ENCODE measurements around the gene RORC. TPM values are rescaled to one million over a fixed set of nuclear protein-coding genes. Genes with fewer than 3 reads are reported as not detected.
A peak's percentile ranks its signal among the peaks of the same experiment; 100 is the strongest.
"Not testable (repeated sequence)": the region's sequence is repeated elsewhere in the genome, so short reads cannot be mapped to it uniquely, and the experiment has no call there.

Gene RORC
- total and polyA plus RNA-seq, 12 donors: 0.06 to 15.1 (median 2.9) TPM

DNA sequence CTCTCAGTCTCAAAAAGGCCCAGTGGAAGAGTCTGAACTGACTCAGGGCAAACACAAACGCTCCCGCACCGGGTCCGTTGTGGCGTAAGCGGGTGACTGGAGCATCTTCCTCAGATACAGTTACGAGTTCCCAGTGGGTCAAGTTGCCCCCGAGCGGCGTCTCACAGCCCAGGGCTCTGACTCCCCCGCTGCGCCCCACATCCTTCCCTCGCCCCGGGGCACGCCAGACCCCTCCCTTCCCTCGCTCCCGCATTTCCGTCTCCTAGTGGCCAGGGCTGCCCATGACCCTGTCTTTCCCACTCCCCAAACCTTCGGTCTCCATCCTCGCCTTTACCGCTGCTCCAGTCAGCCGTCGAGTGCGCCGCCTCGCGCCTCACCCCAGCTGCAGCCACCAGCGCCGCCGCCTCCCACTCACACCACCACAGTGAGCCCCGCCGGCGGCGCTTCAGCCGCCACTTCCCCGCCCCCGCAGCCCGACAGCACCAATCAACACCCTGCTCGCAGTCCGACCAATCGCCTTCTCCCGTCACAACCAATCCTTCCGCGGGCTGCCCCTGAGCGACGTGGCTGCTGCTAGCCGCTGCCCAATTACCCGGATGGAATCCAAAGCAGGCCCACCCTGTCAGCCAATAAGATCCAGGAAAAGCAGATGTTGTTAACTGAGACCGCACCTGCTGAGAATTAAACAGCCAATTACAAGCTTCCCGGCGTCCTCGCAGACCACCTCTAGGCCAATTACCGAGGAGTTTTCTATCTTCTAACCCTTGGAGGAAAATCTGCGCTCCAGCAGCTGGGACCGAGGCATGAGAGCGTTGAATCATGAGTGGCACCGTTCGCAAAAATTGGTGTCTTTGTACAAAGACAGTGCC, 41.3 kb downstream of the RORC start, which contains the start of gene TDRKH:
TSS of gene TDRKH (minus strand) at position 430 of the 869 bp plus-strand sequence. CDS start 7,478 bp downstream, outside the sequence.
- intact Hi-C loops (cut with DNase I): no loop called here
- Histone ChIP-seq H3K9me3 (replicated peaks in 1 of 3) (no peaks in the 10 kb centered on the region), H3K27ac (peak within 1 kb of the TSS in 3 of 5 donors; percentile 39 to 50 (median 46)), H3K4me3 (peak within 1 kb of the TSS in 3 of 4 donors; percentile 45 to 64 (median 60)), H3K27me3 (no peaks in the 10 kb centered on the region), H3K36me3 (replicated peaks in 1 of 2) (no peaks in the 10 kb centered on the region), H3K4me1 (replicated peaks in 1 of 2) (no peaks in the 10 kb centered on the region)
- TF ChIP-seq POLR2A (IDR thresholded peaks at IDR 0.05) (peak; percentile 12 to 77), CTCF (IDR thresholded peaks at IDR 0.05) (peak in 4 of 6 experiments; percentile 11 to 44 (median 36))
- 0 to 1% (median 1%) methylated on average over 35 to 58 of the region's 58 CpGs for WGBS, 4 donors
- peak; percentile 98 to 100 (median 99) for DNase-seq

- no peaks in the 10 kb centered on the region for H3K4me1 ChIP-seq (replicated peaks in 1 of 2)
- TF ChIP-seq POLR2A (IDR thresholded peaks at IDR 0.05): no peak
- TF ChIP-seq CTCF (IDR thresholded peaks at IDR 0.05): no peak
- WGBS, 4 donors: 82 to 97% (median 85%) methylated on average over 3 of the region's 3 CpGs
- no peak for DNase-seq
- H3K4me3 ChIP-seq: no peak overlapping the region
- intact Hi-C loops (cut with DNase I): no loop called here
- H3K27me3 ChIP-seq: no peaks in the 10 kb centered on the region
- H3K36me3 ChIP-seq (replicated peaks in 1 of 2): no peaks in the 10 kb centered on the region
- no peak overlapping the region for H3K27ac ChIP-seq
- no peaks in the 10 kb centered on the region for H3K9me3 ChIP-seq (replicated peaks in 1 of 3)
These were observed 43.9 kb downstream of the RORC start for GRCh38 chr1:151787689-151788088.

GRCh38 chr1:151783796-151784195, 47.8 kb downstream of the RORC start:
- Histone ChIP-seq H3K36me3 (replicated peaks in 1 of 2) (peaks cover 0 to under 1% of the 10 kb centered on the region in 2 donors), H3K27me3 (no peaks in the 10 kb centered on the region), H3K9me3 (replicated peaks in 1 of 3) (no peaks in the 10 kb centered on the region), H3K4me3 (no peak overlapping the region), H3K4me1 (replicated peaks in 1 of 2) (no peaks in the 10 kb centered on the region), H3K27ac (peak overlapping the region in 2 of 5 donors; percentile 33 to 60)
- intact Hi-C loops (cut with DNase I): no loop called here
- TF ChIP-seq CTCF (IDR thresholded peaks at IDR 0.05): no peak
- WGBS, 4 donors: 70 to 83% (median 74%) methylated on average over 2 of the region's 2 CpGs
- DNase-seq: no peak

DNA sequence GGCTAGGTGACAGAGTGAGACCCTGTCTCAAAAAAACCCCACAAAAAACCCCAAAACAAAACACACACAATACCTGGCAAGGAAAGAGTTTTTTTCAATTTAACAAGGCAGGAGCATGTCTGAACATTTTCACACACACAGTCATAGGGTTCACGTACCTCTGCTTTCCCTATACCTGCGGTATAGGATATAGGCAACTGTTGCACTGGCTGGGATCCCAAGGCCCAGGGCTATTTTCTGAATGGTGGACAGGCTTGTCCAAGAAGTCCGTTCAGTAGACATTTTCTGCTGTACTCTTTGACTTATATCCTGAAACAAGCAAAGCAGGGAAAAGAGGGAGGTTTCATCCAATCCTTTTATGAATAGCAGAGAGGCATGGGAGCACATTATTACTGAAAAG, 48.9 kb downstream of the RORC start:
- TF ChIP-seq CTCF (IDR thresholded peaks at IDR 0.05) (no peak), POLR2A (IDR thresholded peaks at IDR 0.05) (no peak)
- Histone ChIP-seq H3K36me3 (replicated peaks in 1 of 2) (peaks cover 0 to 10% of the 10 kb centered on the region in 2 donors), H3K27me3 (no peaks in the 10 kb centered on the region), H3K9me3 (replicated peaks in 1 of 3) (no peaks in the 10 kb centered on the region), H3K27ac (no peak overlapping the region), H3K4me1 (replicated peaks in 1 of 2) (no peaks in the 10 kb centered on the region), H3K4me3 (no peak overlapping the region)
- WGBS, 4 donors: 82 to 90% (median 86%) methylated on average over 3 of the region's 3 CpGs
- intact Hi-C loops (cut with DNase I): no loop called here
- DNase-seq: no peak

DNA sequence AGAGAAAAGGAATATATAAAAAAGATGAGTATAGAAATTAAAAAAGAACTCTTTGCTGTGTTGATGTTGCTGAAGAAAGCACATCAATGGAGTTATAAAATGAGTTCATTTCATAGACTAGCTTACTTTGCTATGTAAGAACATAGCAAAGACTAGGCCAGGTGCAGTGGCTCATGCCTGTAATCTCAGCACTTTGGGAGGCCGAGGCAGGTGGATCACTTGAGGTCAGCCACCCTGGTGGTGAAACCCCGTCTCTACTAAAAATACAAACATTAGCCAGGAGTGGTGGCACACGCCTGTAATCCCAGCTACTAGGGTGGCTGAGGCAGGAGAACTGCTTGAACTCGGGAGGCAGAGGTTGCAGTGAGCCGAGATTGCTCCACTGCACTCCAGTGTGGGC, 49.6 kb downstream of the RORC start:
- H3K27me3 ChIP-seq; DNase-seq; H3K9me3 ChIP-seq (replicated peaks in 1 of 3); H3K27ac ChIP-seq; H3K36me3 ChIP-seq (replicated peaks in 1 of 2); intact Hi-C loops (cut with DNase I); H3K4me3 ChIP-seq; H3K4me1 ChIP-seq (replicated peaks in 1 of 2): not testable (repeated sequence)
- WGBS, 4 donors: 88 to 91% (median 90%) methylated on average over 5 of the region's 5 CpGs

GRCh38 chr1:151780736-151781135, 50.9 kb downstream of the RORC start:
- DNase-seq: not testable (repeated sequence)

More at GRCh38 chr1:151780736-151781135, 50.9 kb downstream of the RORC start:
- H3K4me1 ChIP-seq (replicated peaks in 1 of 2); H3K27me3 ChIP-seq; H3K27ac ChIP-seq; H3K4me3 ChIP-seq; intact Hi-C loops (cut with DNase I); H3K36me3 ChIP-seq (replicated peaks in 1 of 2); H3K9me3 ChIP-seq (replicated peaks in 1 of 3): not testable (repeated sequence)
- 80 to 95% (median 86%) methylated on average over 5 of the region's 5 CpGs for WGBS, 4 donors
